Measurements from ENCODE around the gene KCNJ6. TPM values are rescaled to one million over a fixed set of nuclear protein-coding genes. Genes with fewer than 3 reads are reported as not detected.

KCNJ6 gene
- total RNA-seq, 1 donor from 2014 or later: 0.64 TPM

GRCh38 chr21:37865156-37865555 is 51.1 kb downstream of the KCNJ6 start:
- no peak overlapping the region for H3K27ac ChIP-seq
- H3K27me3 ChIP-seq: no peaks in the 10 kb centered on the region
- H3K4me3 ChIP-seq: no peak overlapping the region
- no peaks in the 10 kb centered on the region for H3K4me1 ChIP-seq
- no peaks in the 10 kb centered on the region for H3K9me3 ChIP-seq
- no peaks in the 10 kb centered on the region for H3K36me3 ChIP-seq
- peak in 1 of 2 donors; percentile 28 for DNase-seq (ENCODE audit: low spot score in 2 of 2)
- no peak for TF ChIP-seq CTCF (IDR thresholded peaks at IDR 0.05)
- intact Hi-C loops (cut with DNase I): no loop called here

- Histone ChIP-seq H3K9me3 (no peaks in the 10 kb centered on the region), H3K27ac (no peak overlapping the region), H3K4me1 (no peaks in the 10 kb centered on the region), H3K36me3 (no peaks in the 10 kb centered on the region), H3K4me3 (no peak overlapping the region), H3K27me3 (no peaks in the 10 kb centered on the region)
- peak in 1 of 2 donors; percentile 62 for DNase-seq (ENCODE audit: low spot score in 2 of 2)
- no peak for TF ChIP-seq CTCF (IDR thresholded peaks at IDR 0.05)
- intact Hi-C loops (cut with DNase I): no loop called here
Observed at GRCh38 chr21:37863842-37864241, 52.4 kb downstream of the KCNJ6 start.

GRCh38 chr21:37862536-37862935 is 53.7 kb downstream of the KCNJ6 start:
- Histone ChIP-seq H3K27me3 (no peaks in the 10 kb centered on the region), H3K9me3 (no peaks in the 10 kb centered on the region), H3K36me3 (no peaks in the 10 kb centered on the region), H3K27ac (no peak overlapping the region), H3K4me1 (no peaks in the 10 kb centered on the region), H3K4me3 (no peak overlapping the region)
- DNase-seq (ENCODE audit: low spot score in 2 of 2): no peak
- no peak for TF ChIP-seq CTCF (IDR thresholded peaks at IDR 0.05)
- intact Hi-C loops (cut with DNase I): no loop called here

GRCh38 chr21:37861561-37861960 is 54.7 kb downstream of the KCNJ6 start:
- TF ChIP-seq CTCF (IDR thresholded peaks at IDR 0.05): no peak
- DNase-seq (ENCODE audit: low spot score in 2 of 2): no peak
- H3K4me3 ChIP-seq: no peak overlapping the region
- no peaks in the 10 kb centered on the region for H3K4me1 ChIP-seq
- H3K36me3 ChIP-seq: no peaks in the 10 kb centered on the region
- H3K27me3 ChIP-seq: no peaks in the 10 kb centered on the region
- peaks cover 0 to 4% of the 10 kb centered on the region in 2 donors for H3K9me3 ChIP-seq
- no peak overlapping the region for H3K27ac ChIP-seq
- intact Hi-C loops (cut with DNase I): no loop called here

GRCh38 chr21:37860416-37860815 is 55.8 kb downstream of the KCNJ6 start:
- intact Hi-C loops (cut with DNase I): no loop called here
- Histone ChIP-seq H3K27me3 (no peaks in the 10 kb centered on the region), H3K27ac (no peak overlapping the region), H3K4me3 (no peak overlapping the region), H3K4me1 (no peaks in the 10 kb centered on the region), H3K9me3 (peaks cover 0 to 4% of the 10 kb centered on the region in 2 donors), H3K36me3 (no peaks in the 10 kb centered on the region)
- TF ChIP-seq CTCF (IDR thresholded peaks at IDR 0.05): no peak
- DNase-seq (ENCODE audit: low spot score in 2 of 2): no peak

Data from ascending aorta (tissue), 2 donors.